WTC11 (cell line): ENCODE data around the gene KSR2.

Experiments used
- ATF2 ChIP-seq: sonication (generic); formaldehyde crosslinking; IDR thresholded peaks from 2 replicates; pipeline ENCODE4 v1.8.1; 2022; ENCODE audit warnings: low read depth, missing genetic modification reagents, borderline replicate concordance
- NFE2L1 ChIP-seq: sonication (generic); formaldehyde crosslinking; IDR thresholded peaks from 2 replicates; pipeline ENCODE4 v1.8.1; 2023; ENCODE audit warnings: missing genetic modification reagents
- NR1H2 ChIP-seq: sonication (generic); formaldehyde crosslinking; IDR thresholded peaks from 2 replicates; pipeline ENCODE4 v1.9.0; 2021; ENCODE audit warnings: mild to moderate bottlenecking, moderate library complexity, missing genetic modification reagents
- SMAD3 ChIP-seq: sonication (generic); formaldehyde crosslinking; IDR thresholded peaks from 2 replicates; pipeline ENCODE4 v1.8.0; 2022; ENCODE audit warnings: missing genetic modification reagents, mild to moderate bottlenecking, borderline replicate concordance
- ZNF512 ChIP-seq: sonication (generic); formaldehyde crosslinking; IDR thresholded peaks from 2 replicates; pipeline ENCODE4 v1.8.1; 2022; ENCODE audit warnings: missing genetic modification reagents, borderline replicate concordance
- TF ChIP-seq, protein P1 (sequence below): fragments of 200-600 bp; IDR thresholded peaks from 2 replicates; pipeline ENCODE4 v1.8.0; 2022; ENCODE audit warnings: antibody characterized with exemption
- TF ChIP-seq, protein P2 (sequence below): sonication (generic); formaldehyde crosslinking; IDR thresholded peaks from 2 replicates; pipeline ENCODE4 v1.8.1; 2023; ENCODE audit warnings: mild to moderate bottlenecking, missing genetic modification reagents

GRCh38 chr12:117522559-117522958 lies 446.2 kb downstream of the KSR2 start:
- TF ChIP-seq, protein P1, sequence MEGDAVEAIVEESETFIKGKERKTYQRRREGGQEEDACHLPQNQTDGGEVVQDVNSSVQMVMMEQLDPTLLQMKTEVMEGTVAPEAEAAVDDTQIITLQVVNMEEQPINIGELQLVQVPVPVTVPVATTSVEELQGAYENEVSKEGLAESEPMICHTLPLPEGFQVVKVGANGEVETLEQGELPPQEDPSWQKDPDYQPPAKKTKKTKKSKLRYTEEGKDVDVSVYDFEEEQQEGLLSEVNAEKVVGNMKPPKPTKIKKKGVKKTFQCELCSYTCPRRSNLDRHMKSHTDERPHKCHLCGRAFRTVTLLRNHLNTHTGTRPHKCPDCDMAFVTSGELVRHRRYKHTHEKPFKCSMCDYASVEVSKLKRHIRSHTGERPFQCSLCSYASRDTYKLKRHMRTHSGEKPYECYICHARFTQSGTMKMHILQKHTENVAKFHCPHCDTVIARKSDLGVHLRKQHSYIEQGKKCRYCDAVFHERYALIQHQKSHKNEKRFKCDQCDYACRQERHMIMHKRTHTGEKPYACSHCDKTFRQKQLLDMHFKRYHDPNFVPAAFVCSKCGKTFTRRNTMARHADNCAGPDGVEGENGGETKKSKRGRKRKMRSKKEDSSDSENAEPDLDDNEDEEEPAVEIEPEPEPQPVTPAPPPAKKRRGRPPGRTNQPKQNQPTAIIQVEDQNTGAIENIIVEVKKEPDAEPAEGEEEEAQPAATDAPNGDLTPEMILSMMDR, result no peak
- TF ChIP-seq ATF2 (CRISPR knock-in tag) (no peak), ZNF512 (CRISPR knock-in tag) (no peak), NFE2L1 (CRISPR knock-in tag) (no peak), NR1H2 (no peak), SMAD3 (no peak)
- TF ChIP-seq, protein P2, sequence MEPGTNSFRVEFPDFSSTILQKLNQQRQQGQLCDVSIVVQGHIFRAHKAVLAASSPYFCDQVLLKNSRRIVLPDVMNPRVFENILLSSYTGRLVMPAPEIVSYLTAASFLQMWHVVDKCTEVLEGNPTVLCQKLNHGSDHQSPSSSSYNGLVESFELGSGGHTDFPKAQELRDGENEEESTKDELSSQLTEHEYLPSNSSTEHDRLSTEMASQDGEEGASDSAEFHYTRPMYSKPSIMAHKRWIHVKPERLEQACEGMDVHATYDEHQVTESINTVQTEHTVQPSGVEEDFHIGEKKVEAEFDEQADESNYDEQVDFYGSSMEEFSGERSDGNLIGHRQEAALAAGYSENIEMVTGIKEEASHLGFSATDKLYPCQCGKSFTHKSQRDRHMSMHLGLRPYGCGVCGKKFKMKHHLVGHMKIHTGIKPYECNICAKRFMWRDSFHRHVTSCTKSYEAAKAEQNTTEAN (CRISPR knock-in tag), result no peak
